NT2/D1 (cell line): ENCODE results near the gene LKAAEAR1.

Experiments used
- DNase-seq: peaks from one replicate; pipeline ENCODE4 v3.0.0-alpha.2; 2011; ENCODE audit warnings: low read depth, low spot score
- H3K27me3 ChIP-seq: 2 replicates; pipeline ENCODE4 v1.6.0; 2011; ENCODE audit warnings: mild to moderate bottlenecking; ENCODE audit not compliant: insufficient read length, insufficient read depth
- H3K36me3 ChIP-seq: 2 replicates; pipeline ENCODE4 v1.6.1; 2011; ENCODE audit warnings: mild to moderate bottlenecking, low read length, mixed read lengths; ENCODE audit not compliant: insufficient read depth, insufficient read length
- H3K4me1 ChIP-seq: 2 replicates; pipeline ENCODE4 v1.5.1; 2011; ENCODE audit not compliant: insufficient read depth, insufficient read length
- H3K4me3 ChIP-seq: 2 replicates; pipeline ENCODE4 v1.5.1; 2011; ENCODE audit warnings: low read depth; ENCODE audit not compliant: insufficient read length
- H3K9ac ChIP-seq: 2 replicates; pipeline ENCODE4 v1.6.0; 2011; ENCODE audit warnings: low read depth; ENCODE audit not compliant: insufficient read length
- H3K9me3 ChIP-seq: 2 replicates; pipeline ENCODE4 v1.5.1; 2011; ENCODE audit warnings: mild to moderate bottlenecking, low read length; ENCODE audit not compliant: insufficient read depth
- SUZ12 ChIP-seq: IDR thresholded peaks from 2 replicates; pipeline ENCODE4 v1.6.1; 2011; ENCODE audit not compliant: insufficient read length, insufficient read depth; ENCODE audit errors: extremely low read depth
- YY1 ChIP-seq: IDR thresholded peaks from 2 replicates; pipeline ENCODE4 v1.6.1; 2011; ENCODE audit not compliant: insufficient read length, insufficient read depth
- ZNF274 ChIP-seq: IDR thresholded peaks from 2 replicates; pipeline ENCODE4 v1.6.1; 2011; ENCODE audit warnings: mild to moderate bottlenecking, low read depth, low read length

The LKAAEAR1 gene

DNA sequence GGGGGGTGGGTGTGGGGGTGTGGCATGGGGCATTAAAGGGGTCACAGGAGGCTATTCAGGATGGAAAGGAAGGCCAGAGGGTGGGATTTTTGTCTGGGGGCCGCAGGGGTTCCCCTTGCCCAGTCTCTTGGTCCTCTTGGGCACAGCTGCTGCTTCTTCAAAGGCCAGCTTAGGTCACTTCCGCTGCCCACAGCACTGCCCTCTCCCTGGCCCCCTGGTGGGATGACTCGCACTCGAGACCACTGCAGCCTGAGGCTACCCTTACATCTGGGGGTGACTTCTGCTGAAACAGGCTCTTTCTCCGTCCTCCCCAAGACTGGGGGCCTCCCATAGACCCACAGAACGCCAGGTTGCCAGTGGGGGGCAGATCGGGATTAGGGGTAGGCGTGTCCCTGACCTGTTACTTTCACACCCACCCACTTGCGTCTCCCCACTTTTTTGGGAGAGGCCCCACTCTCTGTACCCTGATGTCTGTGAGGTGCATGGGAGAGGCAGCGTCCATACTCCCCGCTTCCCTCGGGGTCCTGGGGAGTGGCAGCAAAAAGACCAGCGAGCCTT, 1.3 kb downstream of the LKAAEAR1 start:
- Histone ChIP-seq H3K9me3 (peaks cover 6% of the 10 kb centered on the region; the same call in 1 of the 2 replicates), H3K27me3 (peaks cover 65% of the 10 kb centered on the region), H3K4me1 (peaks cover 33% of the 10 kb centered on the region), H3K4me3 (peak overlapping the region; percentile 37), H3K36me3 (no peaks in the 10 kb centered on the region), H3K9ac (peak overlapping the region; percentile 88)
- TF ChIP-seq SUZ12 (no peak), YY1 (no peak), ZNF274 (no peak)
- DNase-seq: no peak

DNA sequence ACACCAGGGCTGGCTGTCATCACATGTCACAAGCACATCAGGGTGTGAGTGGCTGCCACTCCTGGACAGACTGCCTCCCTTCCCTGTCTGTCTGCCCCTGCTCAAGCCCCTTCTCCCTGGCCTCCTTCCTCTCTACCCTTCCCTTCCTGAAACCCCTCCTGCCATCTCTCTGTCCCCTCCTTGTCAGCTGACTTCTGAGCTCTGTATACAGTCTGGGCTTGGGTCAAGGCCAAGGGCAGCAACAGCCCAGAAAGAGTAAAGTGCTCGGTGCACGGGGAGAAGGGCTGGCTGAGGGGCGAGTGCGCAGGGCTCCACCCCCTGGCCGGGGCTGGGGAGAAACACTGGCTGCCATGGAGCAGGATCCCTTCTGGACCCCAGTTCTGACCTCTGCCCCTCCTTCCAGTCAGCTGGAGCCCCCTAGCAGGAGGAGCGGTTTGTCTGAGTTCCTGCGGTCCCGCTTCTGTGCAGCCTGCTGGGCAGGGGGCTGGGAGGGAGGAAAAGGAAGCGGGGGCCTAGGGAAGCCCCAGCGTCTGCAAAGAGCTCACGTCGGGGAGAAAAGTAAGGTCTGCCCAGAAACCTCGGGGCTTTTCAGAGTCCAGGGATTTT, 2.0 kb downstream of the LKAAEAR1 start:
- Histone ChIP-seq H3K27me3 (peaks cover 65% of the 10 kb centered on the region), H3K4me3 (no peak overlapping the region), H3K9ac (peak overlapping the region; percentile 17)

DNA sequence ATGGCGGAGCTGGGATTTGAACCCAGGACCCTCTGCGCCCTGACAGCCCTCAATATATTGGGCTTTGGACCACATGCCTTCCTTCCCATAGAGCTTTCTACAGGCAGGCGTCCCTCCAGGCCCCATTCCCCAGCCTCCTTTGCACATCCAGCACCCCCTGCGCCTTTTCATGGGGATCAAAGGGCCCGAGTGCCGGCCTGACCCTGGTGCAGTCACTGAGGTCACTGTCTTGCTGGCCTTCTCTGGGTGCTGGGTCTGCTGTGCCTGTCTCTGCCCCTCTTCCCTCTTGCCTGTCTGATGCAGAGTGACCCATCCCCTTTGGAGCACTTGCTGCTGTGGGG, 2.6 kb downstream of the LKAAEAR1 start:
- peak overlapping the region; percentile 21 for H3K9ac ChIP-seq
- TF ChIP-seq SUZ12: no peak
- no peak for DNase-seq
- no peak overlapping the region for H3K4me3 ChIP-seq
- peaks cover 5% of the 10 kb centered on the region for H3K36me3 ChIP-seq
- no peaks in the 10 kb centered on the region for H3K9me3 ChIP-seq
- peaks cover 61% of the 10 kb centered on the region for H3K27me3 ChIP-seq
- peaks cover 33% of the 10 kb centered on the region for H3K4me1 ChIP-seq

More for the DNA sequence above, 2.0 kb downstream of the LKAAEAR1 start:
- peaks cover 33% of the 10 kb centered on the region for H3K4me1 ChIP-seq
- DNase-seq: no peak
- peaks cover 5% of the 10 kb centered on the region for H3K36me3 ChIP-seq
- no peak for TF ChIP-seq SUZ12
- TF ChIP-seq ZNF274: no peak
- TF ChIP-seq YY1: no peak
- H3K9me3 ChIP-seq: no peaks in the 10 kb centered on the region; the same call in 1 of the 2 replicates

DNA sequence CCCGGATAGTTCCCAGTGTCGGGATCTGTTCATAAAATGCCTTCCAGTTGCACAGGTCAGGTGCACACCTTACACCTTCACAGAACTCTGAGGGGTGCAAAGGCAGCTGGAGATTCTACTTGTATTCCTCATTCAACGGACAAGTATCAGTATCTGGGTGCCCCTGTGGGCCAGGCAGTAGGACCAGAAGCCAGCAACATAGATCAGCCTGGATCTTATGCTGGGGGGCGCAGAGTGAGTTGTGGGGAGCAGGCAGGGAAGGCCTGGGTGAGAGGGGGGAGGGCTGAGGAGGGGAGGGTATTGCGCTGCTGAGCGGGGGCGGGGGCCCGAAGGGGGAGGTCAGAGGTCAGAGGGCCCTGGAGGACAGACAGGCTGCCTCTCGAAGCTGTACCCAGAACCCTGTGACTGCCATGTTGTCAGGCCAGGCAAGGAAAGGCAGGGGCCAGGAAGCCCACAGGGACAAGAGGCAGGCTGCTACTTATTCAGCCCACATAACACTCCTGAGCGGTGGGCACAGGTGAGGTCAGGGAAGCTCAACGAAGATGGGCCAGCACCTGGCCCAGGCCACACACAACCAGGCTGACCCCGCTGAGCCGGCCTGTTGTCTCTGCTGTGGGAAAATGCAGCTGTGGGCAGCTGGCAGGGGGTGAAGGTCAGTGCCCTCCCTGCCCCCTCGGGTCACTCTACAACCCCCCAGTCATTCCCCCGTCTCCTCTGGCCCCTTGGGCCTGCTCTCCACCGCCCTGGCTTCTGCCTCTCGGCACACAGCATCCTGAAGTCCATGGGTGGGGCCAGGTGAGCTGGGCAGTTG, 3.2 kb downstream of the LKAAEAR1 start:
- TF ChIP-seq SUZ12 (no peak), YY1 (no peak), ZNF274 (no peak)
- no peaks in the 10 kb centered on the region for H3K9me3 ChIP-seq
- H3K4me3 ChIP-seq: peak overlapping the region; percentile 70
- peaks cover 33% of the 10 kb centered on the region for H3K4me1 ChIP-seq
- peaks cover 11% of the 10 kb centered on the region for H3K36me3 ChIP-seq
- no peak for DNase-seq
- H3K27me3 ChIP-seq: peaks cover 56% of the 10 kb centered on the region
- H3K9ac ChIP-seq: peak overlapping the region; percentile 21

DNA sequence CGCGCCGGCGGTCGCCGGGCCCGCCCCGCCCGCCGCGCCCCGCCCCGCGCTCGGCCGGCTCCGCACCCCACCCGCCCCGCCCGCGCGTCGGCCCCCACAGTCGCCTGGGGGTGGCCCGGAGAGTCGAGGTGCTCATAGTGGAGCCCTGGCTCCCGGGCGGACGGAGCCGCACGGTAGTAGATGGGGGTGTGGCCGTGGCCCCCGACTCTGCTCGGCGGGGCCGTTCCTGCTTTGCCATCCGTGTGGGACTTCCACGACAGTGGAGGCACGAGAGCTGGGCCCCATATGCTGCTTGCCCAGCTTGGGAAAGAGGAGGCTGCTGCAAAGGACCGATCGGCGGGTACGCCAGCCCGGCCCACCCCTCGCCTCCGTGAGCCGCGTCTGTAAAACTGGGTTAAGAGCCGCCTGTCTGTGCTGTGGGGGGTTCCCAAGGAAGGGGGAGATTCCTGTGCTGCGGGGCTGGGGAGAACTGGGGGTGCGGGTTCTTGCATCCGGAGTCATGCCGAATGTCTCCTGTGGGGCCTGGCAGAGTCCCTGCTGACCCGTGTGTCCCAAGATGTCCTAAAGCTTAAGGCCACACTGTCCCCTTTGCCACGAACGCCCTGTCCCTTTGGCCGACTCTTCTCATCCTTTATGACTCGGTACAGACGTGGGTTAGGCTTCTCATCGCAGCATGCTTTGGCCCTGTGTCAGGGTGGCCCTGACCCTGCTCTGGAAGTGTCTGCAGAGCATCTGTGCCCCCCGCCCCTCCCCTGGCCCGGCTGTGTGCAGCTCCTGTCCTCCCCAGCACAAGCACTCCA, 4.0 kb downstream of the LKAAEAR1 start, which contains the start of gene OPRL1:
OPRL1 (plus strand) TSS at position 70 of the 800 bp plus-strand sequence. CDS start 12,639 bp downstream, outside the sequence.
- peak within 1 kb of the TSS; percentile 92 for H3K9ac ChIP-seq
- DNase-seq: no peak
- peaks cover 13% of the 10 kb centered on the region for H3K36me3 ChIP-seq
- TF ChIP-seq ZNF274 (no peak), YY1 (no peak), SUZ12 (no peak)
- peaks cover 48% of the 10 kb centered on the region for H3K27me3 ChIP-seq
- peak within 1 kb of the TSS; percentile 70 for H3K4me3 ChIP-seq
- H3K9me3 ChIP-seq: no peaks in the 10 kb centered on the region
- H3K4me1 ChIP-seq: peaks cover 33% of the 10 kb centered on the region

DNA sequence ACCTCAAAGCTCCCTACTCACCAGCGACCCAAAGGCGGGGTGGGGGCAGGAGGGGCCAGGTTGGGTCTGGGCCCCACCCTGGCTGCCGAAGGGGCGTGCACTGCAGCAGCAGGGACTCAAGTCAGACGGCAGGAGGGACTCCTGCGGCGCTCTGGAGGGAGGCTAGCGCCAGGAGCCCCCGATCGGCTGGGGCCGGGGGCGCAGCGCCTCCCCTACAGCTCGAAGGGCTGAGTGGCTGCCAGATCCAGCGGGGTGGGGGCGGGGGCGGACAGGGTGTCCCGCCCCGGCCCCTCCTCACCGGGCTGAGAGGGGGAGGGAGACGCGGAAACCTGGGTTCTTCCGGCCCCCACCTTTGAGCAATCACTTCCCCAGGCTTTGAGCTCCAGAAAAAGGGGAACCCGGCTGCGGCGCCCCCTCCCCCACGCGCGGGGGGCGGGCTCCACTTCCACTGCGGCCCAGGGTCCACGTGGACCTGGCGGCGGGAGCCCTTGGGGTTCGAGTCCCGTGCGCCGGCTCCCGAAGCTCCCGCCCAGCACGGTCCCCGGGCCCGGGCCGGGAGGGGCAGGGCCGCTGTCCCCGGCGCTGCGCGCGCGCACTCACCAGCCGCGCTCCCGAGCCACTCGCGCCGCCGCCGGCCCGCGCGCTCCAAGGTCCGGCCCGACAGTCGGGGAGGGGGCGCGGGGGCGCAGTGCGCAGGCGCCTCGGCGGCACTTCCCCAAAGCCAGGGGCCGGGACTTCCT, 4.8 kb downstream of the LKAAEAR1 start, which contains the start of gene RGS19:
RGS19 (minus strand) TSS at position 246 of the 740 bp plus-strand sequence. CDS start 2,632 bp downstream, outside the sequence.
- H3K4me3 ChIP-seq: peak within 1 kb of the TSS; percentile 70
- H3K9me3 ChIP-seq: no peaks in the 10 kb centered on the region
- H3K27me3 ChIP-seq: peaks cover 41% of the 10 kb centered on the region
- H3K9ac ChIP-seq: peak within 1 kb of the TSS; percentile 92
- H3K36me3 ChIP-seq: peaks cover 21% of the 10 kb centered on the region
- DNase-seq: peak; percentile 63
- H3K4me1 ChIP-seq: peaks cover 28% of the 10 kb centered on the region
- TF ChIP-seq YY1: no peak
